Loucy (cell line): ENCODE measurements around the gene GAK.

ENCODE experiments used
- H2AFZ ChIP-seq: fragments of 200-600 bp; sonication (generic); 2 replicates; pipeline ENCODE4 v1.6.0; 2016; ENCODE audit warnings: antibody characterized with exemption, mild to moderate bottlenecking, low read length, moderate library complexity
- H3F3A ChIP-seq: fragments of 200-600 bp; 2 replicates; pipeline ENCODE4 v1.6.0; 2016; ENCODE audit warnings: antibody characterized with exemption, low read depth, mild to moderate bottlenecking
- H3K27me3 ChIP-seq: fragments of 200-600 bp; sonication (generic); 2 replicates; pipeline ENCODE4 v1.6.1; 2014; ENCODE audit warnings: low read length, mild to moderate bottlenecking; ENCODE audit not compliant: insufficient read depth, poor library complexity, severe bottlenecking
- H3K36me3 ChIP-seq: fragments of 200-600 bp; sonication (generic); 2 replicates; pipeline ENCODE4 v1.6.1; 2016; ENCODE audit warnings: low read length; ENCODE audit not compliant: insufficient read depth
- H3K4me1 ChIP-seq: fragments of 200-600 bp; sonication (generic); 2 replicates; pipeline ENCODE4 v1.5.1; 2014; ENCODE audit warnings: low read length, mild to moderate bottlenecking; ENCODE audit not compliant: insufficient read depth, poor library complexity, severe bottlenecking
- H3K4me2 ChIP-seq: fragments of 200-600 bp; sonication (generic); 2 replicates; pipeline ENCODE4 v1.6.0; 2014; ENCODE audit warnings: antibody characterized with exemption, low read length, low read depth, mild to moderate bottlenecking; ENCODE audit not compliant: poor library complexity, severe bottlenecking
- H3K4me3 ChIP-seq: fragments of 200-600 bp; sonication (generic); 2 replicates; pipeline ENCODE4 v1.5.1; 2014; ENCODE audit warnings: low read length, mild to moderate bottlenecking, mixed read lengths; ENCODE audit not compliant: poor library complexity, severe bottlenecking
- H3K79me2 ChIP-seq: fragments of 200-600 bp; sonication (generic); 2 replicates; pipeline ENCODE4 v1.6.1; 2014; ENCODE audit warnings: low read length; ENCODE audit not compliant: insufficient read depth
- H3K9ac ChIP-seq: fragments of 200-600 bp; sonication (generic); 2 replicates; pipeline ENCODE4 v1.6.0; 2014; ENCODE audit warnings: mild to moderate bottlenecking, low read depth, low read length, moderate library complexity; ENCODE audit not compliant: poor library complexity, severe bottlenecking
- H3K9me2 ChIP-seq: fragments of 200-600 bp; sonication (generic); replicated peaks from 2 replicates; pipeline ENCODE4 v1.6.1; 2016; ENCODE audit warnings: low read depth, low read length, mixed read lengths
- H3K9me3 ChIP-seq: fragments of 200-600 bp; sonication (generic); 2 replicates; pipeline ENCODE4 v1.6.1; 2014; ENCODE audit warnings: mild to moderate bottlenecking, antibody characterized with exemption, low read length, low read depth; ENCODE audit not compliant: insufficient read depth
- H4K20me1 ChIP-seq: fragments of 200-600 bp; sonication (generic); 2 replicates; pipeline ENCODE4 v1.6.0; 2014; ENCODE audit warnings: antibody characterized with exemption, low read length, mild to moderate bottlenecking; ENCODE audit not compliant: insufficient read depth, poor library complexity, severe bottlenecking
- EZH2phosphoT487 ChIP-seq: fragments of 200-600 bp; IDR thresholded peaks from 2 replicates; pipeline ENCODE4 v1.6.1; 2018; ENCODE audit warnings: antibody characterized with exemption, mild to moderate bottlenecking, moderate library complexity, borderline replicate concordance
- TF ChIP-seq, protein P1 (sequence below): fragments of 200-600 bp; sonication (generic); conservative IDR thresholded peaks from 2 replicates; pipeline ENCODE4 v1.5.1; 2014; ENCODE audit warnings: mild to moderate bottlenecking, antibody characterized with exemption, low read length

GAK gene

DNA sequence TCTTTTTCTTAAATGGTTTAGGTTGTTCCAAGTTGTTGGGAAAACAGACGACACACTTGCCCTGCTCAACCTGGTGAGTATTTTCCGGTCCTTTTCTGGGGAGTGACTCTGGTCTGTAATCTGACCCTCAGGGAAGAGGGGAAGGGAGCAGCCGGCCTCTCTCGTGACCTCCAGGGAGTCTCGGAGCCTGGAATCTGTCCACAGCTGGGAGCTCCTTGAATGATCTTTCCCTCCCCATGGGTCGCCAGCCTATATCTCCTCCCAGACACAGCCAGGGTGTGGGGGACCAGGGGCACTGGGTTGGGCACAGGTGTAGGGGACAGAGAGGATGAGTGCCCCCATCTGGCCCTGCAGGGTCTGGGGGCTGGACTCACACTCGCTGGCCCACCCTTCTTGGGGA is 19.1 kb upstream of the GAK start:
- no peaks in the 10 kb centered on the region for H4K20me1 ChIP-seq
- no peaks in the 10 kb centered on the region for H3K9me2 ChIP-seq
- H3K4me2 ChIP-seq: no peak overlapping the region
- no peaks in the 10 kb centered on the region for H3K27me3 ChIP-seq
- H3K79me2 ChIP-seq: no peaks in the 10 kb centered on the region
- H3K9me3 ChIP-seq: no peaks in the 10 kb centered on the region
- H2AFZ ChIP-seq: no peak overlapping the region
- no peak overlapping the region for H3K4me3 ChIP-seq
- H3F3A ChIP-seq: no peaks in the 10 kb centered on the region
- no peaks in the 10 kb centered on the region for H3K4me1 ChIP-seq
- H3K9ac ChIP-seq: no peak overlapping the region
- TF ChIP-seq EZH2phosphoT487: no peak
- TF ChIP-seq, protein P1, sequence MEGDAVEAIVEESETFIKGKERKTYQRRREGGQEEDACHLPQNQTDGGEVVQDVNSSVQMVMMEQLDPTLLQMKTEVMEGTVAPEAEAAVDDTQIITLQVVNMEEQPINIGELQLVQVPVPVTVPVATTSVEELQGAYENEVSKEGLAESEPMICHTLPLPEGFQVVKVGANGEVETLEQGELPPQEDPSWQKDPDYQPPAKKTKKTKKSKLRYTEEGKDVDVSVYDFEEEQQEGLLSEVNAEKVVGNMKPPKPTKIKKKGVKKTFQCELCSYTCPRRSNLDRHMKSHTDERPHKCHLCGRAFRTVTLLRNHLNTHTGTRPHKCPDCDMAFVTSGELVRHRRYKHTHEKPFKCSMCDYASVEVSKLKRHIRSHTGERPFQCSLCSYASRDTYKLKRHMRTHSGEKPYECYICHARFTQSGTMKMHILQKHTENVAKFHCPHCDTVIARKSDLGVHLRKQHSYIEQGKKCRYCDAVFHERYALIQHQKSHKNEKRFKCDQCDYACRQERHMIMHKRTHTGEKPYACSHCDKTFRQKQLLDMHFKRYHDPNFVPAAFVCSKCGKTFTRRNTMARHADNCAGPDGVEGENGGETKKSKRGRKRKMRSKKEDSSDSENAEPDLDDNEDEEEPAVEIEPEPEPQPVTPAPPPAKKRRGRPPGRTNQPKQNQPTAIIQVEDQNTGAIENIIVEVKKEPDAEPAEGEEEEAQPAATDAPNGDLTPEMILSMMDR: no peak
- H3K36me3 ChIP-seq: no peaks in the 10 kb centered on the region

DNA sequence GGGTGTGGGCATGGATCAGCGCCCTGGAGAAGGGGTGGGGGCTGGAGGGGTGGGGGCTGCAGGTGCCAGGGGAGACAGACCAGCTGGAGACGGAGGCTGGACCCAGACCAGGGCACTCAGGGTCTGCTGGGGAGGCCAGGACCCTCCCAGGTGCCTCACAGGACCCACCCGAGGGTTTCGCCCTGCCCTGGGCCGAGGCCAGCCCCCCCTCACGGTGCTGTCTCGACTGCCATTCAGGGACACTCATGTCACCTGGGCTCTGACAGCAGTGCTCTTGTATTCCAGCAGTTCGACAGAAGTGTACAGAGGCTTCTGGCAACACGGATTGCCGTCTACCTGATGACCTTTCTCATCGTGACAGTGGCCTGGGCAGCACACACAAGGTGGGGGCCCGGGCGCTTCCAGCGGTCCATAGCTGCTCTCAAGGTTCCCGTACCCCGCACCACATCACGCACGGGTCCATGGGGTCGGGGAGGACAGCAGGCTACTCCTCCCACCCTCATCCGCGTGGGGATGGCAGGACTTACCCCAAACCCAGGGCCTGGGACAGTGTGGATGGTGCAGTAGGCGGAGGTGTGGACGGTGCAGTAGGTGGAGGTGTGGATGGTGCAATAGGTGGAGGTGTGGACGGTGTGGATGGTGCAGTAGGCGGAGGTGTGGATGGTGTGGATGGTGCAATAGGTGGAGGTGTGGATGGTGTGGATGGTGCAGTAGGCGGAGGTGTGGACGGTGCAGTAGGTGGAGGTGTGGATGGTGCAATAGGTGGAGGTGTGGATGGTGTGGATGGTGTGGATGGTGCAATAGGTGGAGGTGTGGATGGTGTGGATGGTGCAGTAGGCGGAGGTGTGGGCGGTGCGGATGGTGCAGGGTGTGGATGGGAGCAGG is 18.3 kb upstream of the GAK start:
- Histone ChIP-seq H3K9me2 (no peaks in the 10 kb centered on the region), H3F3A (no peaks in the 10 kb centered on the region), H3K9me3 (no peaks in the 10 kb centered on the region), H4K20me1 (no peaks in the 10 kb centered on the region), H3K9ac (no peak overlapping the region), H3K4me3 (no peak overlapping the region), H3K4me1 (no peaks in the 10 kb centered on the region), H2AFZ (no peak overlapping the region), H3K4me2 (no peak overlapping the region), H3K79me2 (no peaks in the 10 kb centered on the region), H3K36me3 (no peaks in the 10 kb centered on the region), H3K27me3 (no peaks in the 10 kb centered on the region)
- TF ChIP-seq, protein P1: no peak
- no peak for TF ChIP-seq EZH2phosphoT487

DNA sequence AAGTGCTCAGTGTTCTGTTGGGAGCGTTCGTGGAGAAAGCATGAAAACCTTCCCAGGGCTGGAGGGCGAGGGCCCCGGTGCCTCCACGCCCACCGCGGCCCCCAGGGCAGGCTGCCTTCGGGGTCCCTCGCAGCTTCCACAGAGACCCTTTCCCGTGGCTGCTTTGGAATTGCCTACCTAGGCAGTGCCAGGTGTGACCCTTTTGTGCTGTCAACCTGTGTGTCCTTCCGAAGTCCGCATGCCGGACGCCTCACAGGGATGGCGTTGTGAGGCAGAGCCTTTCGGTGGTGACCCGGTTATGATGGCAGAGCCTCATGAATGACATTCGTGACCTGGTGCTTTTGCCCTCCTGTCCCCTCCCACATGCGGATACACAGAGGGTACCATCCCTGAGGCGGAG is 17.5 kb upstream of the GAK start:
- Histone ChIP-seq H3K9me2 (no peaks in the 10 kb centered on the region), H3K4me3 (no peak overlapping the region), H3K27me3 (no peaks in the 10 kb centered on the region), H3K4me2 (no peak overlapping the region), H3F3A (no peaks in the 10 kb centered on the region), H3K36me3 (no peaks in the 10 kb centered on the region), H3K79me2 (no peaks in the 10 kb centered on the region), H3K9me3 (no peaks in the 10 kb centered on the region), H3K4me1 (no peaks in the 10 kb centered on the region), H2AFZ (no peak overlapping the region), H3K9ac (no peak overlapping the region), H4K20me1 (no peaks in the 10 kb centered on the region)
- TF ChIP-seq EZH2phosphoT487: no peak
- TF ChIP-seq, protein P1: no peak
